ENCODE measurements around the gene SLC35F2.
"Not testable (repeated sequence)": the region's sequence is repeated elsewhere in the genome, so short reads cannot be mapped to it uniquely, and the experiment has no call there.

The SLC35F2 gene

GRCh38 chr11:107853070-107853469 is 5.5 kb downstream of the SLC35F2 start:
- no peak overlapping the region for H3K4me3 ChIP-seq (ENCODE audit: low read length)
- TF ChIP-seq ZNF274 (IDR thresholded peaks at IDR 0.05; ENCODE audit: low read depth, low read length) = no peak

GRCh38 chr11:107851704-107852310 is 6.8 kb downstream of the SLC35F2 start:
- TF ChIP-seq ZNF274 (IDR thresholded peaks at IDR 0.05; ENCODE audit: low read depth, low read length) = no peak
- no peak overlapping the region for H3K4me3 ChIP-seq (ENCODE audit: low read length)

GRCh38 chr11:107849790-107850189 is 8.8 kb downstream of the SLC35F2 start:
- TF ChIP-seq ZNF274 (IDR thresholded peaks at IDR 0.05; ENCODE audit: low read depth, low read length) = no peak

GRCh38 chr11:107848345-107848744 is 10.2 kb downstream of the SLC35F2 start:
- TF ChIP-seq ZNF274 (IDR thresholded peaks at IDR 0.05; ENCODE audit: low read depth, low read length) = no peak
- no peak overlapping the region for H3K4me3 ChIP-seq (ENCODE audit: low read length)

More at GRCh38 chr11:107849790-107850189, 8.8 kb downstream of the SLC35F2 start:
- no peak overlapping the region for H3K4me3 ChIP-seq (ENCODE audit: low read length)

GRCh38 chr11:107847184-107847583 is 11.4 kb downstream of the SLC35F2 start:
- no peak for TF ChIP-seq ZNF274 (IDR thresholded peaks at IDR 0.05; ENCODE audit: low read depth, low read length)
- H3K4me3 ChIP-seq (ENCODE audit: low read length) = no peak overlapping the region

- no peak for TF ChIP-seq ZNF274 (IDR thresholded peaks at IDR 0.05; ENCODE audit: low read depth, low read length)
- H3K4me3 ChIP-seq (ENCODE audit: low read length) = no peak overlapping the region
Observed at GRCh38 chr11:107844041-107844440, 14.5 kb downstream of the SLC35F2 start.

GRCh38 chr11:107842412-107843100 is 16.0 kb downstream of the SLC35F2 start:
- no peak for TF ChIP-seq ZNF274 (IDR thresholded peaks at IDR 0.05; ENCODE audit: low read depth, low read length)

GRCh38 chr11:107840129-107840484 is 18.5 kb downstream of the SLC35F2 start:
- TF ChIP-seq ZNF274 (IDR thresholded peaks at IDR 0.05; ENCODE audit: low read depth, low read length) = no peak

More at GRCh38 chr11:107842412-107843100, 16.0 kb downstream of the SLC35F2 start:
- H3K4me3 ChIP-seq (ENCODE audit: low read length) = no peak overlapping the region

GRCh38 chr11:107836851-107837250 is 21.7 kb downstream of the SLC35F2 start:
- no peak overlapping the region for H3K4me3 ChIP-seq (ENCODE audit: low read length)
- no peak for TF ChIP-seq ZNF274 (IDR thresholded peaks at IDR 0.05; ENCODE audit: low read depth, low read length)

More at GRCh38 chr11:107840129-107840484, 18.5 kb downstream of the SLC35F2 start:
- H3K4me3 ChIP-seq (ENCODE audit: low read length) = peak overlapping the region; percentile 52; the same call in 1 of the 2 replicates

GRCh38 chr11:107834995-107835394 is 23.6 kb downstream of the SLC35F2 start:
- TF ChIP-seq ZNF274 (IDR thresholded peaks at IDR 0.05; ENCODE audit: low read depth, low read length) = no peak
- no peak overlapping the region for H3K4me3 ChIP-seq (ENCODE audit: low read length)

GRCh38 chr11:107833926-107834325 is 24.7 kb downstream of the SLC35F2 start:
- H3K4me3 ChIP-seq (ENCODE audit: low read length) = not testable (repeated sequence)

- no peak overlapping the region for H3K4me3 ChIP-seq (ENCODE audit: low read length)
- TF ChIP-seq ZNF274 (IDR thresholded peaks at IDR 0.05; ENCODE audit: low read depth, low read length) = no peak
Observed at GRCh38 chr11:107830915-107831540, 27.6 kb downstream of the SLC35F2 start.

- TF ChIP-seq ZNF274 (IDR thresholded peaks at IDR 0.05; ENCODE audit: low read depth, low read length) = no peak
- no peak overlapping the region for H3K4me3 ChIP-seq (ENCODE audit: low read length)
Observed at GRCh38 chr11:107827041-107827440, 31.5 kb downstream of the SLC35F2 start.

GRCh38 chr11:107825875-107826274 is 32.7 kb downstream of the SLC35F2 start:
- no peak overlapping the region for H3K4me3 ChIP-seq (ENCODE audit: low read length)
- TF ChIP-seq ZNF274 (IDR thresholded peaks at IDR 0.05; ENCODE audit: low read depth, low read length) = no peak

Data from GM08714 (cell line).